ENCODE results near the gene DPEP3.
"Not testable (repeated sequence)": the region's sequence is repeated elsewhere in the genome, so short reads cannot be mapped to it uniquely, and the experiment has no call there.

The DPEP3 gene

GRCh38 chr16:67993207-67994039 is 13.1 kb upstream of the DPEP3 start:
- peak; percentile 5 to 39 for DNase-seq

- DNase-seq, result no peak
These were observed 12.4 kb upstream of the DPEP3 start for GRCh38 chr16:67992661-67993206.

GRCh38 chr16:67990018-67990386 is 9.7 kb upstream of the DPEP3 start:
- DNase-seq, result no peak

GRCh38 chr16:67989322-67990017 is 9.2 kb upstream of the DPEP3 start:
- no peak for DNase-seq

DNA sequence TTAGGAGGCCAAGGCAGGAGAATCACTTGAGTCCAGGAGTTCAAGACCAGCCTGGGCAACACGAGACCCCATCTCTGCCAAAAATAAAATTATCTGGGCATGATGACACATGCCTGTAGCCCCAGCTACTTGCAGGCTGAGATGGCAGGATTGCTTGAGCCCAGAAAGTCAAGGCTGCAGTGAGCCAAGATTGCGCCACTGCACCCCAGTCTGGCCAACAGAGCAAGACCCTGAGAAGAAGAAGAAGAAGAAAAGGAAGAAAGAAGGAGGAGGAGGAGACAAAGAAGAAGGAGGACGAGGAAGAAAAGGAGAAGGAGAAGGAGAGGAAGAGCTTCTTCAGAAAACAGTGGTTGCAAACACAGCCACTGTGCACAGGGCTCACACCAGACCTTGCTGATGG is 8.4 kb upstream of the DPEP3 start:
- DNase-seq, result no peak

DNA sequence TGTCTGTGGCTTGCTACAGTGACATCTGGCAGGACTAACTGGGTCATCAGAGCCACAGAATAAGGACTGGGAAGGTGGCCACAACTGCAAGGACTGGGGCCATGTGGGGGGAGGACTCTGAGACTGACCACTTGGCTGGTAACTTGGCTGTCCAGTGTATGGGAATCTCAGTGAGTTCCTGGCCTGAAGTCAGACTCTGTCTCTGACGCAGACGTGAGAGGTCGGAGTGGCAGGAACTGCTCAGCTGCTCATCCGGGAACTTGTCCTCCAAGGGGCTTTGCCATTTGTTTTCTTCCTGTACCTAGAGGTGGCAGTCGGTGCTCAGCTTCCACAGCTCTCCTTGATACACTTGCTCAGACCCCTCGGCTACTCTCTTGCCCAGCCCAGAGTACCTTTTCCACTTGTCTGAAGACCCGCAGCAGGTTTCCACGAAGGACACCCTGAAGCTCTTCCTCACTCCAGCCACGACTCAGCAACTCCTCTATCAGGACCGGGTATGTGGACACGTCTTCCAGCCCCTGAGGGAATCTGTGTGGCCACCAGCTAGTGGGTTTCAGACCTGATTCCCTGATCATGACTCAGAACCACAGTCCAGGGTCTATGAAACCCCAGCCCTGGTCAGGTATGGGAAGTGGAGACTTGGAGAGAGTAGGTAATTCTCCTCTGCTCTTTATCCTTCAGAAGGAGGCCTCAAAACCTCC is 7.3 kb upstream of the DPEP3 start:
- DNase-seq, result no peak

DNA sequence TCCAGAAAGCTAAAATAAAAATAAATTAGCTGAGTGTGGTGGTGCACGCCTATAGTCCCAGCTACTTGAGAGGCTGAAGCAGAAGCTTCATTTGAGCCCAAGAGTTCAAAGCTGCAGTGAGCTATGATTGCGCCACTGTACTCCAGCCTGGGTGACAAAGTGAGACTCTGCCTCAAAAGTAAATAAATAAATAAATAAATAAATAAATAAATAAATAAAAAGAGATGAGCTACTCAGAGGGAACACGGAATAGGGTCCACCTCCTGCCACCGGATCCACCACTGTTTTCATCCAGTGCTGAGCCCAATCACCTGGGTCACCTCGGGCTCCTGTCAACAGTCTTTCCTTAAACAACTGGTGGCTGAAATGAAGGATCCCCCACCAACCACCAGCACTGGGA is 6.7 kb upstream of the DPEP3 start:
- no peak for DNase-seq

DNA sequence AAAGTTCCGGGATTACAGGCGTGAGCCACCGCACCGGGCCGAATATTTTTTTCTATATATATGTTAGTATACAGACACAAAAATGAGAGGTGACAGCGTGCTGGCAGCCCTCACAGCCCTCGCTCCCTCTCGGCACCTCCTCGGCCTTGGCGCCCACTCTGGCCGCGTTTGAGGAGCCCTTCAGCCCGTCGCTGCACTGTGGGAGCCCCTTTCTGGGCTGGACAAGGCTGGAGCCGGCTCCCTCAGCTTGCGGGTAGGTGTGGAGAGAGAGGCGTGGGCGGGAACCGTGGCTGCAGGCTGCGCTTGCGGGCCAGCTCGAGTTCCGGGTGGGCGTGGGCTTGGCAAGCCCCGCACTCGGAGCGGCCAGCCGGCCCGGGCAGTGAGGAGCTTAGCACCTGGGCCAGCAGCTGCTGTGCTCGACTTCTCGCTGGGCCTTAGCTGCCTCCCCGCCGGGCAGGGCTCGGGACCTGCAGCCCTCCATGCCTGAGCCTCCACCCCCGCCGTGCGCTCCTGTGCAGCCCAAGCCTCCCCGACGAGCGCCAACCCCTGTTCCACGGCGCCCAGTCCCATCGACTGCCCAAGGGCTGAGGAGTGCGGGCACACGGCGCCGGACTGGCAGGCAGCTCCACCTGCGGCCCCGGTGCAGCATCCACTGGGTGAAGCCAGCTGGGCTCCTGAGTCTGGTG is 1.9 kb upstream of the DPEP3 start:
- DNase-seq, result no peak

DNA sequence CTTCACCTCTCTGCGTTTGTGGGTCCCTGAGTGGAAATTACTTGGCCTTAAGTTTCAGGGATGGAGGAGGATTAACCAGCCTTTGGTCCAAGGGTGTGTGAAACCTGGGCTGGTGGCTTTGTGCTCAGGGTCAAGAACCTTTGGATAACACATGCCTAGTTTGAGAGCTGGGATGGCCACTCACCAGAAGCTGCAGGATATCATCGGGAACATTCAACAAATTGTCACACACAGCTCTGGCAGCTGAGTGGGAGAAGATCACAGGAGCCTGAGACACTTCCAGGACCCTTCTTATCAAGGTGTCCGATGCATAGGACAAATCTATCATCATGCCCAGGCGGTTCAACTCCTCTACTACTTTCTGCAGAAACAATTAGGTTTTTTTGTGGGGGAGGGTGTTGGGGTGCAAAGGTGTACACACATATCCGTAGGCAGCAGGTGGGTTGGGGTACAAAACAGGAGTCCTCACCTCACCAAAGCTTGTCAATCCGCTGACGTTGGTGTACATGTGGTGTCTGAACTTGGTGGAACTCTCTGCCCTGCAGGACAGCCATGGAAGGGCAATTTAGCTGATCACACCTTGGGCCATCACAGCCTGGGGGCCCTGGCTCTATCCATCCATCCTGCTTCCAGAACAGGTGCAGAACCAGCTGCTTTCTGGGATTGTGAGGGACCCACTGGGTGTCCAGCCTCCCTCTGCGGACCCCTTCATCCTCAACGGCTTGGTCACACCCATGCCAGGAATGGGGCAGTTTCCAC is 2.7 kb downstream of the DPEP3 start:
- no peak for DNase-seq

GRCh38 chr16:67977005-67977404 is 3.3 kb downstream of the DPEP3 start:
- DNase-seq, result no peak

DNA sequence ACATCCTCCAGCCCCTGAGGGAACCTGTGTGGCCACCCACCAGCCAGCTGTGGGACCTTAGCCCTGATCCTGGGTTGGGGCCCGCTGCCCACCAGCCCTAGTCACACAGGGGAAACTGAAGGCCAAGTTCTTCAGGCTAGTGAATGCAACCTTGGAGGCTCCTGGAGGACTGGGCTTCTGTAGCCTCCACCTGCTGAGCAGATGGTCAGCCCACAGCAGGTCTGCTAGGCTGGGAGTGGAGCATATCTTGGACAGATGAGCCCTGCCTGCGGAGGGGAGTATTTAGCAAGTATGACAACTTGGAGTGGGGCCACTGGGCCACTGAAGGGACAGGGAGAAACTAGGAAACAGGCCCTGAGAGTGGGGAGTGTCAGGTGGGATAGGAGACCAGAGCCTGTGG is 4.1 kb downstream of the DPEP3 start:
- no peak for DNase-seq

GRCh38 chr16:67975321-67976105 is 4.8 kb downstream of the DPEP3 start:
- DNase-seq, result no peak

GRCh38 chr16:67972285-67972684 is 8.0 kb downstream of the DPEP3 start:
- not testable (repeated sequence) for DNase-seq

GRCh38 chr16:67971111-67971510 is 9.2 kb downstream of the DPEP3 start:
- no peak for DNase-seq

GRCh38 chr16:67969254-67970039 is 10.9 kb downstream of the DPEP3 start:
- no peak for DNase-seq

GRCh38 chr16:67968400-67969253 is 11.7 kb downstream of the DPEP3 start, which contains the start of gene SLC12A4:
SLC12A4 (minus strand) TSS chr16:67968637; CDS start chr16:67968553, 84 bp downstream.
- peak in 1 of 2 donors; percentile 57 for DNase-seq

DNA sequence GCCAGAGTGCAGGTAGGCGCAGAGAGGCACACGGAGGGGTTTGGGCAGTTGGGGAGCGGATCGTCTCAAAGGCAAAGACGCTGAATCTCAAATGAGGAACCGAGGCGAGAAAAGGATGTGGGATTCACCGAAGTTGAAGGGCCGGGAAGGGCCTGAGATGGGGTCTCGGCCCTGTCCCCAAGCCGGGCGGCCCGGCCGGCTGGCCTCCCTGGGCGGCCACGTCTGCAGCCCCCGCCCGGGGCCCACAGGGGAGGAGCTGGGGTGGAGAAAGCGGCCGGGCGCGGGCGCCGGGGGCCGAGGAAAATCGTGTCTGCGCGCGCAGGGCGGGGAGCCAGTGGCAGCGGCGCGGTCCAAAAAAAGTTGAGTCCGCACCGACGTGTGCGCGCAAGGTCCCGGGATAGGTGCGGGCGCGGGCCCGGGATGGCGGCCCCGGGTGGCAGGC is 12.3 kb downstream of the DPEP3 start:
- no peak for DNase-seq

DNA sequence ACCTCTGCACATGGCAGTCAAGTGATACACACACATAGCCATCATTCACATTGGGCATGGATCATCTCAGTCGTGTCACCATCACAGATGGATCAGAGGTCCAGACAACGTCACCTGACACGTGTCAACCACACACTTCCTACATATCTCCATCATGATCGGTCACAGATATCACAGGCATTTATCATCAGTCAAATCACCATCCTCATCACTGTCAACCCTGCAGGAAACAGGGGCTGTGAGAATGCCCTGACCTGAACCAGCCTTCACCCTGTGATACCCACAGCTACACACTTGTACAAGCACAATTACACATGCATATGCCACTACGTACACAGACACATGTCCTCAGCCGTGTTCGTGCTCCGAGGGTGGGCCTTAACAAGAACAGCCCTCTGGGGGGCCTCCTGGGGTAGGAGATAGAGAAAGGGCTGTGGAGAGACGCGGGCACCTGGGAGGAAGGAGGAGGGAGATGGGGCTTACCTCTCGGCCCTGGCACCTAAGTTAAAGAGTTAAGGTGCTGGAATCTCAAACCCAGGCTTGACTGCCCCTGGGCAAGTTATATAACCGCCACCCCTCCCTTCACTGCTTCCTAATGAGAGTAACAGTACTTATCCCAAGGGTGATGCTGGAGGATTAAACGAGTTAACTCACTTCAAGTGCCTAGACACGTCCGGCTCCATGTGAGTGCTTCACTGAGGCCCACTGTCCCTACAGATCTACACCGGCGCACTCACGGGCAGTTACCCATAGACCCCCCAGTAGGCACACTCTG is 12.9 kb downstream of the DPEP3 start:
- no peak for DNase-seq
